Esophagus squamous epithelium (tissue), 4 donors: ENCODE results near the gene CCDC152.

Experiments
- POLR2A ChIP-seq, 4 donors: fragments of 450-650 bp; IDR thresholded peaks; one replicate each; pipeline ENCODE4 v1.6.1; 2017; ENCODE audit warnings: antibody characterized with exemption in 4 of 4, mild to moderate bottlenecking in 4 of 4, moderate library complexity in 3 of 4
- TF ChIP-seq, protein P1 (sequence below), 6 experiments: fragments of 450-650 bp in 4 of 6; fragments of 200-600 bp in 2 of 6; sonication (generic) in 2 of 6; IDR thresholded peaks; one replicate each; pipeline ENCODE4 v1.5.1; 2016 to 2019; ENCODE audit warnings: antibody characterized with exemption in 6 of 6, mild to moderate bottlenecking in 4 of 6, moderate library complexity in 4 of 6

DNA sequence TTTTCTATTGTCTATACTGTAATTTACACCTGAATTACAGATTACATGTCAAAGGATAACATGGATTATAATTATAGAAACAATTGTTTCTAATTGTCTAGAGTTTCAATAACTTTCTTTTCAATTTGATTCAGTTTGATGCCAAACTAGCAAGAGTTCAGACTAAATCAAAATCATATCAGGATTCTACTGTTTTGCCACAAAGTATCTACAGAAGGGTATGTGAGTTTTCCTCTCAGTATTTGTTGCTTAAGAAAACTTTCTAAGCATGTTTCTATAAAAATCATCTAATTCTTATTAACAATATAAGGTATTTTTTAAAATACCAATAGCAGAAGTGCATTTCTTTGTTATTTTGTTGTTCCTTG, 42.6 kb downstream of the CCDC152 start:
- TF ChIP-seq, protein P1, sequence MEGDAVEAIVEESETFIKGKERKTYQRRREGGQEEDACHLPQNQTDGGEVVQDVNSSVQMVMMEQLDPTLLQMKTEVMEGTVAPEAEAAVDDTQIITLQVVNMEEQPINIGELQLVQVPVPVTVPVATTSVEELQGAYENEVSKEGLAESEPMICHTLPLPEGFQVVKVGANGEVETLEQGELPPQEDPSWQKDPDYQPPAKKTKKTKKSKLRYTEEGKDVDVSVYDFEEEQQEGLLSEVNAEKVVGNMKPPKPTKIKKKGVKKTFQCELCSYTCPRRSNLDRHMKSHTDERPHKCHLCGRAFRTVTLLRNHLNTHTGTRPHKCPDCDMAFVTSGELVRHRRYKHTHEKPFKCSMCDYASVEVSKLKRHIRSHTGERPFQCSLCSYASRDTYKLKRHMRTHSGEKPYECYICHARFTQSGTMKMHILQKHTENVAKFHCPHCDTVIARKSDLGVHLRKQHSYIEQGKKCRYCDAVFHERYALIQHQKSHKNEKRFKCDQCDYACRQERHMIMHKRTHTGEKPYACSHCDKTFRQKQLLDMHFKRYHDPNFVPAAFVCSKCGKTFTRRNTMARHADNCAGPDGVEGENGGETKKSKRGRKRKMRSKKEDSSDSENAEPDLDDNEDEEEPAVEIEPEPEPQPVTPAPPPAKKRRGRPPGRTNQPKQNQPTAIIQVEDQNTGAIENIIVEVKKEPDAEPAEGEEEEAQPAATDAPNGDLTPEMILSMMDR (IDR thresholded peaks at IDR 0.05) = no peak
- TF ChIP-seq POLR2A (IDR thresholded peaks at IDR 0.05) = no peak
